Spleen (tissue), 11 donors: ENCODE data around the gene PDIA2. TPM values are rescaled to one million over a fixed set of nuclear protein-coding genes. Genes with fewer than 3 reads are reported as not detected.

ENCODE experiments used
- DNase-seq: peaks from one replicate; pipeline ENCODE4 v3.0.0-alpha.2; 2020
- H3K27ac ChIP-seq, 8 donors: fragments of 200-600 bp; sonication (generic) in 7 of 8; 1 replicate in 4 of 8; 2 replicates in 4 of 8; pipeline versions ENCODE4 v1.5.0 to v1.8.0; 2016 to 2021; ENCODE audit warnings: inconsistent platforms in 4 of 8, mild to moderate bottlenecking in 4 of 8, moderate library complexity in 1 of 8
- H3K27me3 ChIP-seq, 7 donors: fragments of 200-600 bp; sonication (generic) in 6 of 7; replicated peaks in 1 of 7; 1 replicate in 4 of 7; 2 replicates in 3 of 7; pipeline versions ENCODE4 v1.5.0 to v1.8.0; 2016 to 2021; ENCODE audit warnings: inconsistent platforms in 3 of 7, mild to moderate bottlenecking in 1 of 7
- H3K36me3 ChIP-seq, 6 donors: fragments of 200-600 bp; sonication (generic) in 5 of 6; 1 replicate in 4 of 6; 2 replicates in 2 of 6; pipeline versions ENCODE4 v1.5.0 to v1.8.0; 2016 to 2021; ENCODE audit warnings: inconsistent platforms in 2 of 6
- H3K4me1 ChIP-seq, 6 donors: fragments of 200-600 bp; sonication (generic) in 5 of 6; 1 replicate in 3 of 6; 2 replicates in 3 of 6; pipeline versions ENCODE4 v1.5.0 to v1.8.0; 2016 to 2021; ENCODE audit warnings: inconsistent platforms in 3 of 6
- H3K4me3 ChIP-seq, 8 donors: fragments of 200-600 bp; sonication (generic) in 7 of 8; 1 replicate in 4 of 8; 2 replicates in 4 of 8; pipeline versions ENCODE4 v1.5.0 to v1.8.0; 2016 to 2021; ENCODE audit warnings: inconsistent platforms in 4 of 8, mild to moderate bottlenecking in 4 of 8, moderate library complexity in 2 of 8
- H3K9me3 ChIP-seq, 8 donors: fragments of 200-600 bp; sonication (generic) in 7 of 8; 1 replicate in 4 of 8; 2 replicates in 4 of 8; pipeline versions ENCODE4 v1.5.0 to v1.8.0; 2016 to 2021; ENCODE audit warnings: inconsistent platforms in 4 of 8
- CTCF ChIP-seq, 11 experiments: fragments of 200-600 bp in 7 of 11; fragments of 450-650 bp in 4 of 11; sonication (generic) in 4 of 11; IDR thresholded peaks in 8 of 11; conservative IDR thresholded peaks in 3 of 11; 1 replicate in 7 of 11; 2 replicates in 4 of 11; pipeline versions ENCODE4 v1.4.0 to v1.8.0; 2016 to 2021; ENCODE audit warnings: antibody characterized with exemption in 11 of 11, inconsistent platforms in 4 of 11, mild to moderate bottlenecking in 1 of 11
- POLR2A ChIP-seq, 3 donors: fragments of 450-650 bp; IDR thresholded peaks; one replicate each; pipeline ENCODE4 v1.5.1; 2017; ENCODE audit warnings: antibody characterized with exemption in 3 of 3, mild to moderate bottlenecking in 1 of 3
- POLR2AphosphoS5 ChIP-seq, 3 donors: sonication (generic); formaldehyde crosslinking; IDR thresholded peaks; one replicate each; pipeline ENCODE4 v1.5.1; 2017; ENCODE audit warnings: antibody characterized with exemption in 3 of 3
- WGBS, 5 donors: extraction: QIAGEN DNeasy Blood & Tissue Kit in 3 of 5; methylation state at CpG; one replicate each; pipeline versions ENCODE4 v1.1.5 to v1.1.7; 2013 to 2018; 5-methylcytosine and 5-hydroxymethylcytosine counted together
- intact Hi-C: fragments of 100-400 bp; cut with DNase I; formaldehyde crosslinking; loops from one replicate; pipeline ENCODE4 v1.15.0; 2023; ENCODE audit warnings: low total_unique reads
- polyA plus RNA-seq, 3 donors: library from polyadenylated mRNA; stranded (reverse); fragments of 200-250 nt; gene quantifications; one replicate each; pipeline ENCODE4 v1.2.1, GENCODE V29; 2013
- total RNA-seq, 7 donors: library from RNA; depleted of rRNA in 3 of 7; stranded (reverse); fragments of >200 nt in 3 of 7; fragmentation: NEBNext Ultra II Directional in 4 of 7; extraction: Animal tissue kit (Norgen Biotek cat#: 25700) in 4 of 7; gene quantifications; one replicate each; pipeline versions ENCODE4 v1.1.0 to v1.2.1, GENCODE V29; 2016 to 2021
- donor health status: healthy with polysubstance abuse.
- donor health status: DM: no; HTN: no; CAD: no; lungs with moderate emphysema.
- donor health status: DM: no; HTN: no; CAD: no.
- donor health status: Bipolar disorder and iron deficiency.
- donor health status: healthy.
- donor health status: DM: no; HTN: no; CAD: no.
- donor health status: DM: yes; HTN: yes; CAD: no.

PDIA2 gene
- total and polyA plus RNA-seq, 10 donors: 0.28 to 2.4 (median 0.89) TPM; not detected in 4

- H3K27ac ChIP-seq: no peak overlapping the region
- H3K36me3 ChIP-seq: peaks cover 0 to 12% (median 2%) of the 10 kb centered on the region in 6 donors
- peaks cover 0 to 8% (median 0%) of the 10 kb centered on the region in 8 donors for H3K9me3 ChIP-seq
- H3K4me3 ChIP-seq: no peak overlapping the region
- no peak for DNase-seq
- intact Hi-C loops: no loop called here
- peaks cover 0 to 25% (median 14%) of the 10 kb centered on the region in 6 donors for H3K4me1 ChIP-seq
- H3K27me3 ChIP-seq: peaks cover 4 to 67% (median 31%) of the 10 kb centered on the region in 7 donors
- 62 to 67% (median 65%) methylated on average over 10 to 25 of the region's 25 CpGs for WGBS, 5 donors
- no peak for TF ChIP-seq POLR2A (IDR thresholded peaks at IDR 0.05)
- TF ChIP-seq CTCF (IDR thresholded peaks at IDR 0.05 in 8 of 11, conservative IDR thresholded peaks at IDR 0.05 in 3 of 11): no peak
- no peak for TF ChIP-seq POLR2AphosphoS5 (IDR thresholded peaks at IDR 0.05)
These were observed 1.2 kb upstream of the PDIA2 start for GRCh38 chr16:281660-282255.

- Histone ChIP-seq H3K4me3 (no peak overlapping the region), H3K4me1 (peaks cover 0 to 25% (median 14%) of the 10 kb centered on the region in 6 donors), H3K9me3 (peaks cover 0 to 8% (median 0%) of the 10 kb centered on the region in 8 donors), H3K27ac (no peak overlapping the region), H3K27me3 (peaks cover 4 to 59% (median 31%) of the 10 kb centered on the region in 7 donors), H3K36me3 (peaks cover 0 to 19% (median 10%) of the 10 kb centered on the region in 6 donors)
- no peak for DNase-seq
- WGBS, 5 donors: 71 to 86% (median 82%) methylated on average over 21 to 22 of the region's 22 CpGs
- TF ChIP-seq POLR2A (IDR thresholded peaks at IDR 0.05) (no peak), POLR2AphosphoS5 (IDR thresholded peaks at IDR 0.05) (no peak), CTCF (IDR thresholded peaks at IDR 0.05 in 8 of 11, conservative IDR thresholded peaks at IDR 0.05 in 3 of 11) (no peak)
- intact Hi-C loops: no loop called here
These were observed 473 bp upstream of the PDIA2 start for GRCh38 chr16:282491-282890.

DNA sequence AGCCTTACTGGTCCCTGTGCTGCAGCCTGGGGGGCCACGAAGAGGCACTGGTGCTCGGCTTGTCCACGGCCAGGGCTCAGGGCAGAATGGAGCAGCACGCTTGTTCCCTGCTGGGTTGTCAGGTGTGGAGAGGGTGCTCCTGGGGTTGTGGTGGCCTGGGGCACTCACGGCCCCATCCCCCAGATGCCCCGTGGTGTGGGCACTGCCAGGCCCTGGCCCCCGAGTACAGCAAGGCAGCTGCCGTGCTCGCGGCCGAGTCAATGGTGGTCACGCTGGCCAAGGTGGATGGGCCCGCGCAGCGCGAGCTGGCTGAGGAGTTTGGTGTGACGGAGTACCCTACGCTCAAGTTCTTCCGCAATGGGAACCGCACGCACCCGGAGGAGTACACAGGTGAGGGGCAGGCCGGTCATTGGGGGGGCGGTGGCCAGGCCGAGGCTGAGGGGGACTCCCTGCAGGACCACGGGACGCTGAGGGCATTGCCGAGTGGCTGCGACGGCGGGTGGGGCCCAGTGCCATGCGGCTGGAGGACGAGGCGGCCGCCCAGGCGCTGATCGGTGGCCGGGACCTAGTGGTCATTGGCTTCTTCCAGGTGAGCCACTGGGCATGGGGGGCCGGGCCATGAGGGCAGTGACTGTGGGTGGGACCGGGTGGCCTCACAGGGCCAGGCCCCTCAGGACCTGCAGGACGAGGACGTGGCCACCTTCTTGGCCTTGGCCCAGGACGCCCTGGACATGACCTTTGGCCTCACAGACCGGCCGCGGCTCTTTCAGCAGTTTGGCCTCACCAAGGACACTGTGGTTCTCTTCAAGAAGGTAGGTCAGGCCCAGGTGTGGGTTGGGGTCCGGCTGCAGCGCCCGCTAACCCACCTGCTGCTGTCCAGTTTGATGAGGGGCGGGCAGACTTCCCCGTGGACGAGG is 1.5 kb downstream of the PDIA2 start:
- DNase-seq: no peak
- Histone ChIP-seq H3K4me3 (no peak overlapping the region), H3K4me1 (peaks cover 0 to 19% (median 13%) of the 10 kb centered on the region in 6 donors), H3K27me3 (peaks cover 4 to 39% (median 28%) of the 10 kb centered on the region in 7 donors), H3K36me3 (peaks cover 0 to 39% (median 29%) of the 10 kb centered on the region in 6 donors), H3K27ac (no peak overlapping the region), H3K9me3 (peaks cover 0 to 8% (median 0%) of the 10 kb centered on the region in 8 donors)
- intact Hi-C loops: no loop called here
- TF ChIP-seq POLR2A (IDR thresholded peaks at IDR 0.05) (no peak), POLR2AphosphoS5 (IDR thresholded peaks at IDR 0.05) (peak in 1 of 3 donors; percentile 40), CTCF (IDR thresholded peaks at IDR 0.05 in 8 of 11, conservative IDR thresholded peaks at IDR 0.05 in 3 of 11) (no peak)
- 91 to 94% (median 93%) methylated on average over 24 to 52 of the region's 52 CpGs for WGBS, 5 donors
